HG03342 (cell line): ENCODE data around the gene ARAP2.
"Not testable (repeated sequence)": the region's sequence is repeated elsewhere in the genome, so short reads cannot be mapped to it uniquely, and the experiment has no call there.

ENCODE experiments used
- ATAC-seq: cut with Tn5 transposase; IDR thresholded peaks from one replicate; pipeline ENCODE4 v1.9.1; 2021; ENCODE audit warnings: mild to moderate bottlenecking, moderate library complexity; ENCODE audit not compliant: unreplicated experiment

The ARAP2 gene

DNA sequence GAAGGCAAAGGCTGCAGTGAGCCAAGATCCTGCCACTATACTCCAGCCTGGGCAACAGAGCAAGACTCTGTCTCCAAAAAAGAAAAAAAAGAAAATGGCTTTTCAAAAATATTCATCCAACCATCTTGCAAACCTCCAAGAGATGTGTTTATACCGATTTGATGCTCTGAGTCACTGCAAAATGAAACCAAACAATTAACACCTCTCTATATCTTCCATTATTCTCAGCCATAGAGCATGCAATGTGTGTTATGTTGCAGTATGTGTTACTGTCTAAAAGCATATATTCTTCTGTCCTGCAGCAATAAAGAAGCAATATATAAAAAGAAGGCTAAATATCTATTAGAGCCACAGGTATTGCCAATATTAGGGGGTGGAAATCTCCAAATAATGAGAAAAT is 51.4 kb downstream of the ARAP2 start:
- ATAC-seq, result no peak

GRCh38 chr4:36189511-36190226 is 54.6 kb downstream of the ARAP2 start:
- ATAC-seq, result peak; percentile 47

- no peak for ATAC-seq
Measured at GRCh38 chr4:36187723-36188333, 56.5 kb downstream of the ARAP2 start.

- no peak for ATAC-seq
Measured at GRCh38 chr4:36183665-36184393, 60.5 kb downstream of the ARAP2 start.

DNA sequence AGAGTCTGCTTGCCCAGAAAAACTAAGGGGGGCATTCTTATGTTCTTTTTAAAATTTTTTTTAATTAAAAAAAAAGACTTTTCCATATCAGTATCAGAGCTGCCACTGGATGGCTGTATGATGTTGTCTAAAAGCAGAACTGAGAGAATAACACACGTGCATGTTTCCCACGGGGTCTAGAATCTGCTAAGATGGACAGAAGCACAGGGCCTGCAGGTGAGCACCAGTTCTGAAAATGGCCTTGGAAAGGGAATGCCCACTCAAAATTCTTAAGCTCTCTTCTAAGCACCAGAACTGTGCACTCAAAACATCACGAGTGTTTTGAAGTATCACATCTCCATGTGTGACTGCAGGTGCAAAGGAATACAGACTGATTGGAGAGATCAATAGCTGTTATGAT is 61.1 kb downstream of the ARAP2 start:
- ATAC-seq, result no peak

DNA sequence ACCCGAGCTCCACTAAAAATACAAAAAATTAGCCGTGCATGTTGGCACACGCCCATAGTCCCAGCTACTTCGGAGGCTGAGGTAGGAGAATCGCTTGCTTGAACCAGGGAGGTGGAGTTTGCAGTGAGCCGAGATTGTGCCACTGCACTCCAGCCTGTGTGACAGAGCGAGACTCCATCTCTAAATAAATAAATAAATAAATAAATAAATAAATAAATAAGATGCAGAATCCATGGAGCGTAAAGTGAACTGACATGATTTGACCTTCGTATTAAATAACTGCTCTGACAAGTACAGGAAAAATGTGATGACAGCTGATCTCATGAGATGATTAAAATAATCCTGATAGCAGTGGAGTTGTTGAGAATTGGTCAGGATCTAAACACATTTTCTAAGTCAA is 62.0 kb downstream of the ARAP2 start:
- not testable (repeated sequence) for ATAC-seq

GRCh38 chr4:36180206-36180605 is 64.1 kb downstream of the ARAP2 start:
- ATAC-seq, result no peak

DNA sequence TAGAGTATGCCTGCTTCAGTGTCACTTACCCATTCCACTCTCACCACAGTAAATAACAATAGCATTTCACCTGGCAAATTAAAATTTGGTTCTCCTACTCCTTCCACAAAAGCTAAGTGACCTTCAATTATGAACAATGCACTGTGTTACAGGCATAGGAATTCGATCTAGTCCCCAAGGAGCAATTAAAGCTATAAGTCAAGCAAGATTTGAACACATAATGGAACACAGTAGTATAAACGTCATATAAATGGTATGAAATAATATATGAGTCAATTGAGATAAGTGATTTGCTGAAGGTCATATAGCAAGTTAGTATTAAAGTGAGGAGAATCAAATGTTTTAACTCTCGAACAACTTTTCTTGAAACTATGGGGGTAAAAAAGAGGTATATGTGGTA is 65.8 kb downstream of the ARAP2 start:
- no peak for ATAC-seq

GRCh38 chr4:36177946-36178345 is 66.4 kb downstream of the ARAP2 start:
- ATAC-seq, result no peak

- no peak for ATAC-seq
Measured at GRCh38 chr4:36174570-36174969, 69.7 kb downstream of the ARAP2 start.

DNA sequence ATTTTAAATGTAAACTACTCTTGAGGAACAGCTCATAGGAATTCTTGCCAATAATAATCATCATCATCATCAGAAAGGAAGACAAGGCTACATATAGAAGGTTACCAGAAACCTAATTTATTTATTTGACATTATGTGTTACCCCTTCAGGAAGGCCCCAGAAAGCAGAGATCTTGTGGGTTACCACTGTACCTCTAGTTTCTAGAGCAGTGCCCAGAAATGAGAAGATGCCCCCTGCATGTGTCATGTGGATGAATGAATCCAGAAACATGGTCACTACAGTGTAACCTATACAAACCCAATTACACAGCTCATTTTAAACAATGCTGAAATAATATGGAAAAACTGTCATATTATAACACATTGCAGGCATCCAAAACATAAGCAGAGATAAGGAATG is 70.4 kb downstream of the ARAP2 start:
- ATAC-seq, result no peak

DNA sequence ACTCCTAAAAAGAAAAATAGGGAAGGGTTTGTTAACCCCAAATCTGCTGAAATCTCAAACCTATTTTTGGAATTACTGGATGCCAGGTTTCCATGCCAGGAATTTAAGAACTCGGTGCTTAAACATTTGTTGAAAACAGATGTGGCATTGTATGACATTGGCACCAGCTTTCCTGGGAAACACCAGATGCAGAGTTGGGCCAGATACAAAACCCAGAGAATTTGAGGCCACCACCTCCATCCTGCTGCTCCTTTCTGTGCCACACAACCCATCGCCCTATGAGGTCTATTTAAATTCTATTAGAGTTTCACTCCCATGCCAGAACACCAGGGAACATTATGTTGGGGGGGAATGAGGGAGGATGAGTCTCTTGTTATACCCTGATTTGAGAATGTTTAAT is 71.7 kb downstream of the ARAP2 start:
- ATAC-seq, result no peak

GRCh38 chr4:36168127-36168878 is 76.0 kb downstream of the ARAP2 start:
- no peak for ATAC-seq

DNA sequence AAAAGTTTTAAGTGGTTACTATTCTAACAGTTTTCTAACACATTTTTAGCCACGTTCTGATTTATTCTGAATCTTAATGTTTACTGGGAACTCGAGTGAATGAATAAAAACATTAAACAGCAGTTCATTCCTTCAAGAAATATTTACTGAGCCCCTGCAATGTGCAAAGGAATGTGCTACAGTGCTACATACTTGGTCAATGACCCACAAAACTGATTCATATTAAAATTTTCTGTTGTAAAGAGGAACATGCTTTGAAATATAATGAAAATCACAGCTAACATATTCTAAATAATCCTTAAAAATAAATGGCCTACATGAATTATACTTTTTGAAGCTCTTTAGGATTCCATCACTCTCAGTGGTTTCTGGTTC is 78.7 kb downstream of the ARAP2 start:
- ATAC-seq, result no peak

DNA sequence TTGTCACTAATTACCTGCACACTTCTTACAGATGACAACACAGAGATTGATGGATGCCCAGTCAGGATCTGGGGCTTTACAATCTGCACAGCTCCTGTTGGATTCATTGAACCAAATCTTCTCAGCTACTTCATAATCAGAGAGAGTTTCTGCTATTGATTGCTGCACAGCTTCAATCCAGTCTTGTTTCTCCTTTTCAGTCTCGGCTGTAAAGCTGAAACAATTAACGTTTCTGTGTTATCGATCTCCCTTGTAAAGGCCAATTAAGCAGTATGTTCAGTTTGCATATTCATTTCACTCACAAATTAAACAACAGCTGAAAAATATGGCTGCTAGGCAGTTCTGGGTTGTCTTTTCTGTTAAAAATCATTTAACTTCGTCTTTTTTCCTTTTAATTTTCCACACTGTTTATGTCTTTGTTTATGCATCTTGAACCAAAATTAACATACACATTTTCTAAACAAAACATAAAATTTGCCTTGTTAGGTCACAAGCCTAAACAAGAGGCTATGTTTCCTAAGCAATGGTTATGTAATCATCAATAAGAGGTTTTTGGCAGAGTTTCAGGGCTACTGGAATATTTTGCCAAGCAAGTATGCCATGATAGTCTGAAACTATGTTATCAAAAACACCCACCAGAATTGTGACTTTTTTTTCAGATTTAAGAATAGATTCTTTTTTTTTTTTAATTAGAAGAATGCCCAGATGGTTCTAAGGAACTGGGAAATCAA is 79.2 kb downstream of the ARAP2 start:
- no peak for ATAC-seq

DNA sequence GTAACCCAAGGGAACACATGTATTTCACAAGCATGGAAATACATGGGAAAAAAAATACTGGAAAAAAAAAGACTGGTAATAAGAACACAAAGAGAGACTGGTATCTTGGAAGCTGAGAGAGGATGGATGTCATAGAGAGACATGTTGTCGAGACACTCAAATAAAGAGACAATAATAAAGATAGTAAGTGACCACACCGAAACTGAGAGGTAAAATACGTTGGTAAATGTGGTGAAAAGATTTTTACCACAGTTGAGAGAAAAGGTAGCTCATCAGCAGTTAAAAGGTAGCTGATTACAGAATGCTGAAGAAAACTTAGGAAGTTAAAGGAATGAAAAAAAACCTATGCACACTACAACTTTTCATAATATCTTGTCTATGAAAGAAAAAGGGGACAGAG is 81.1 kb downstream of the ARAP2 start:
- ATAC-seq, result no peak

DNA sequence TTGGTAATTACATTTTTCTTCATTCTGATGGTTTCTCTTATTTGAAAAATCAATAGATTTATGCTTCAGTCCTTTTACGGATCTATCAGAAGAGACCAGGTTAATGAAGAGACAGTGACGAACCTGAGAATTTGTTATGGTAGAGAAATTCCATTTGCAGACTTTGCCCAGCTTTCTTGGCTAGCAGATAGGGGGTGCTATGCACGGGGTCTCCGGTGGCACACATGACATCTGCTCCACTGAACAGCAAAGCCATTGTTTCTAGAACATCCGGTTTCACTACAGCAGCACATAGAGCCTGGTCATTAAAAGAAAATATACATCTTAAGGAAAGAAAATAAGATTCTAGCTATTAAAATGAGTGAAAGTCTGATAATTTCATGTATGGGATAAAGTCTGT is 85.1 kb downstream of the ARAP2 start:
- ATAC-seq, result no peak

DNA sequence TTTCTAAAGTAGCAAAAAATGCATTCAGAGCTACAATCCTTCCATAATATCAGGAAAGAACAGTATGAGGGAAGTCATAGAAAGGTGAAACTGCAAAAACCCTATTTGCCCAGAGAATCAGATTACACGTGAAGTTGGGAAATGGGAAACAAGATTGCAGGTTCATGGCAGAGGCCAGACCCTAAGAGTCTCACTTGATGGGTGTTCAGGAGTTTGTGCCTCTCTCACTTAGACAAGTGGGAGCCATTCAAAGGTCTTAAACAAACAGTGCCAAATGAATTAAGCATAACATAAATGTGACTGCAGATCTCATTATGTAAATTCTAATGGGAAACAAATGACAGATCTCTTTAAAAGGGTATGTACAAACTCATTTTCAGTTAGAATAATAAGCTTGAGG is 91.6 kb downstream of the ARAP2 start:
- ATAC-seq, result no peak

DNA sequence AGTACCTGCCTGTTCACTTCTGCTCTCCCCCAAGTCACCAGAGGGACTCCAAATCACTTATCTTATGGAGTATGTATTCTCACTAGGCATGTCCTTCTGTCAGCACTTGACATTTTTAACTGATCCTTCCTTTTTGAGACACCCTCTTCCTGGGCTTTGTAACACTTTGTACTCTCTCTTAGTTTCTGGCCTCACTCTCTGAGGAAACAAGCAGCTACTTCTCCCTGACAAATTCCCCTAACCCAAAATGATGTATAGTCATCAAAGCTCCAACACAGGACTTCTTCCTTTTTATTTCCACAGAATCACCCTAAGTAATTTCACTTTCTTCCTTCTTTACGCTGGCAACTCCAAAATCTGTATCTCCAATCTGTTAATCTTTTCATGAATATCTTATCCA is 101.8 kb downstream of the ARAP2 start:
- no peak for ATAC-seq

DNA sequence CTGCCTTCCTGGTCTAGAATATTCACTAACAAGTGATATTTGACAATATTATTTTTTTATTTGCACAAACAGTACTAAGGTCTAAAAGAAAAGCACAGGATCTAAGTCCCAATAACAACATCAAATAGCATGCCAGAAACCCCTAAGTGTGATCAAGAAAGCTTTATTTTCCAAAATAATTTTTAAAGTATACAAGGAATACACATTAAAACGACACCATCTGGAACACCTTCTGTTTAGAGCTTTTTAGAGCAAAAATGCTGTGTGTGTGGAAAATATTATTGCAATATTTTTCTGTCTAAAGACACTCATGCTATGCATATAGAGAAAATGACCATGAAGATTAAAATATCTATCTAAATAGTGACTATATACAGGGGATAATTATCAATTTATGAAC is 103.1 kb downstream of the ARAP2 start:
- no peak for ATAC-seq

GRCh38 chr4:36140421-36140820 is 103.9 kb downstream of the ARAP2 start:
- ATAC-seq, result no peak
